ENCODE data around the gene TM2D1. TPM values are rescaled to one million over a fixed set of nuclear protein-coding genes. Genes with fewer than 3 reads are reported as not detected.
A peak's percentile ranks its signal among the peaks of the same experiment; 100 is the strongest.
"Not testable (repeated sequence)": the region's sequence is repeated elsewhere in the genome, so short reads cannot be mapped to it uniquely, and the experiment has no call there.

TM2D1 gene
- total RNA-seq, 1 donor from 2014 or later = 45.6 TPM

DNA sequence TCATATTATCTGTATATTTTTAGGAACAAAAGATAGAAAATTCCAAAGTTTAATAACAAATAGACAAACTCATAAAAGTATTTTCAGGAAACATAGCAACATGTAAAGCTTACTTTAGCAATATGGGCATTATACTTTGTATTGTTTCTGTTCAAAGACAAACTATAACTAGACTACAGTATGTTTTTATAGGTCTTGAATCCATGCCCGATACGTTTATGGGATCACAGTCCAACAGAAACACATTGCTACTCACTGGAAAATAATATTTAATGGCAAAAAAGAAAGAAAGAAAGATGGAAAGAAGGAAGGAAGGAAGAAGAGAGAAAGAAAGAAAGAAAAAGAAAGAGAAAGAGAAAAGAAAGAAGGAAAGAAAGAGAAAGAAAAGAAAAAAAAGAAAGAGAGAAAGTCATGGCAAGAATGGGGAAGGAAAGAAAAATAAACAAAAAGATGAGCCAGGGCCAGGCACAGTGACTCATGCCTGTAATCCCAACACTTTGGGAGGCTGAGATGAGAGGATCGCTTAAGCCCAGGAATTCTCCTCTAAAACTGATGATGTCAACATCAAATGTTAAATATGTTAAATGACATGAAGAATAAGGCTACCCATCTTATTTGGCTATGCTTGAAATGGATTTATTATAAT, 32.7 kb downstream of the TM2D1 start:
- Mint-ChIP-seq H3K27ac (ENCODE audit: unreplicated experiment) (peak overlapping the region; percentile 92), H3K36me3 (ENCODE audit: low read depth) (peaks cover 4% of the 10 kb centered on the region), H3K4me1 (ENCODE audit: low read depth) (peaks cover 9% of the 10 kb centered on the region), H3K27me3 (ENCODE audit: low read depth) (no peaks in the 10 kb centered on the region), H3K9me3 (ENCODE audit: low read depth) (no peaks in the 10 kb centered on the region), H3K4me3 (ENCODE audit: unreplicated experiment) (peak overlapping the region; percentile 43)
- TF ChIP-seq, protein P1, sequence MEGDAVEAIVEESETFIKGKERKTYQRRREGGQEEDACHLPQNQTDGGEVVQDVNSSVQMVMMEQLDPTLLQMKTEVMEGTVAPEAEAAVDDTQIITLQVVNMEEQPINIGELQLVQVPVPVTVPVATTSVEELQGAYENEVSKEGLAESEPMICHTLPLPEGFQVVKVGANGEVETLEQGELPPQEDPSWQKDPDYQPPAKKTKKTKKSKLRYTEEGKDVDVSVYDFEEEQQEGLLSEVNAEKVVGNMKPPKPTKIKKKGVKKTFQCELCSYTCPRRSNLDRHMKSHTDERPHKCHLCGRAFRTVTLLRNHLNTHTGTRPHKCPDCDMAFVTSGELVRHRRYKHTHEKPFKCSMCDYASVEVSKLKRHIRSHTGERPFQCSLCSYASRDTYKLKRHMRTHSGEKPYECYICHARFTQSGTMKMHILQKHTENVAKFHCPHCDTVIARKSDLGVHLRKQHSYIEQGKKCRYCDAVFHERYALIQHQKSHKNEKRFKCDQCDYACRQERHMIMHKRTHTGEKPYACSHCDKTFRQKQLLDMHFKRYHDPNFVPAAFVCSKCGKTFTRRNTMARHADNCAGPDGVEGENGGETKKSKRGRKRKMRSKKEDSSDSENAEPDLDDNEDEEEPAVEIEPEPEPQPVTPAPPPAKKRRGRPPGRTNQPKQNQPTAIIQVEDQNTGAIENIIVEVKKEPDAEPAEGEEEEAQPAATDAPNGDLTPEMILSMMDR (IDR thresholded peaks at IDR 0.05) = no peak
- no peak for DNase-seq (ENCODE audit: low spot score)

GRCh38 chr1:61687901-61688300, 37.0 kb downstream of the TM2D1 start:
- no peak overlapping the region for H3K4me3 Mint-ChIP-seq (ENCODE audit: unreplicated experiment)
- H3K27me3 Mint-ChIP-seq (ENCODE audit: low read depth) = no peaks in the 10 kb centered on the region
- no peak overlapping the region for H3K27ac Mint-ChIP-seq (ENCODE audit: unreplicated experiment)
- TF ChIP-seq, protein P1 (IDR thresholded peaks at IDR 0.05) = no peak
- H3K4me1 Mint-ChIP-seq (ENCODE audit: low read depth) = peaks cover 9% of the 10 kb centered on the region
- H3K36me3 Mint-ChIP-seq (ENCODE audit: low read depth) = peaks cover 6% of the 10 kb centered on the region
- no peak for DNase-seq (ENCODE audit: low spot score)
- no peaks in the 10 kb centered on the region for H3K9me3 Mint-ChIP-seq (ENCODE audit: low read depth)

DNA sequence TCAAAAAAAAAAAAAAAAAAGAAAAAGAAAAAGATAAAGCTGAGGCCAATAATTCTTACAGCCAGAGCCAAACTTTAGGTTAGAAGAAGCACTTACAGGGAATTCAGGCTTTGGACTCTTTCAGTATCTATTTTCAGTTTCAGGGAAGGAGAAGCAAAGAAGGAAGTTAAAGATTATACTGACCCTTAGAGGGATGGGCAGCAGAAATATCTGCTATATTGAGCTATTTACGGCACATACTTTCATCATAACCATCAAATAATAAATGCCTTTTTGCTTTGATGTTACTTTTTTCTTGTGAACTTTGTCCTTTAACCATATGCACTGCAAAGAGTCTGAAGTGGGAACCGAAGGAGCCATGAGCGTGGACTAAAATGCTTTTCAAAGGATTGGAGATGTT, 42.0 kb downstream of the TM2D1 start:
- TF ChIP-seq, protein P1 (IDR thresholded peaks at IDR 0.05) = no peak
- H3K4me1 Mint-ChIP-seq (ENCODE audit: low read depth) = no peaks in the 10 kb centered on the region
- no peak overlapping the region for H3K27ac Mint-ChIP-seq (ENCODE audit: unreplicated experiment)
- peaks cover 15% of the 10 kb centered on the region for H3K36me3 Mint-ChIP-seq (ENCODE audit: low read depth)
- H3K9me3 Mint-ChIP-seq (ENCODE audit: low read depth) = no peaks in the 10 kb centered on the region
- no peaks in the 10 kb centered on the region for H3K27me3 Mint-ChIP-seq (ENCODE audit: low read depth)
- H3K4me3 Mint-ChIP-seq (ENCODE audit: unreplicated experiment) = no peak overlapping the region
- no peak for DNase-seq (ENCODE audit: low spot score)

DNA sequence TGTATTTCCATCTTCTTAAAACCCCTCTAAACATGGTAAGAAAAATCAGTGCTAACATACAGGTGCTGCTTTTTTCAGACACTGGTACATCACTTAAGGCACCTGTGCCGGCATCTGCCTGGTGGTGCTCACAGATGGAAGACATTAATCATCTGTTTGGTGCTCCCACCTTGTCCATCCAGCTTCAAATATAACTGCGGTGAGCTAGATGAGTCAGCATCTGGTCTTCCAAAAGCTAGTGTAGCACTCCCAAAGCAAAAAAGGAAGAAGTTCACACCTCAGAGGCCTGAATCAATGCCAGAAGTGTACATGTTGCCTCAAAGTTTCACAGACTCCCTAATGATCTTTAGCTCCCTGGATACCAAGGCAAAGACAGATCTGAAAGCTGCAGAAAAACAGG, 44.4 kb downstream of the TM2D1 start:
- Mint-ChIP-seq H3K27me3 (ENCODE audit: low read depth) (no peaks in the 10 kb centered on the region), H3K9me3 (ENCODE audit: low read depth) (no peaks in the 10 kb centered on the region), H3K4me1 (ENCODE audit: low read depth) (no peaks in the 10 kb centered on the region), H3K36me3 (ENCODE audit: low read depth) (peaks cover 15% of the 10 kb centered on the region), H3K4me3 (ENCODE audit: unreplicated experiment) (no peak overlapping the region), H3K27ac (ENCODE audit: unreplicated experiment) (no peak overlapping the region)
- DNase-seq (ENCODE audit: low spot score) = no peak
- TF ChIP-seq, protein P1 (IDR thresholded peaks at IDR 0.05) = no peak

DNA sequence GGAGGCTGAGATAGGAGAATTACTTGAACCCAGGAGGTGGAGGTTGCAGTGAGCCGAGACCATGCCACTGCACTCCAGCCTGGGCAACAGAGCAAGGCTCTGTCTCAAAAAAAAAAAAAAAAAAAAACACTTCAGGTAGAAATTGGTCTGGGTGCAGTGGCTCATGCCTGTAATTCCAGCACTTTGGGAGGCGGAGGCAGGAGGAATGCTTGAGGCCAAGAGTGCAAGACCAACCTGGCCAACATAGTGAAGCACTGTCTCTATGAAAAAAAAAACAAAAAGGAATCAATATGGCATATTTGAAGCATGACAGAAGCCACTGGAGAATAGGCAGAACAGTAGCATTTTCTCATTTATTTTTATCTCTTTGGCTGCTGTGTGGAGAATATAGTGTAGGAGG, 48.1 kb downstream of the TM2D1 start:
- DNase-seq (ENCODE audit: low spot score); H3K4me3 Mint-ChIP-seq (ENCODE audit: unreplicated experiment); H3K9me3 Mint-ChIP-seq (ENCODE audit: low read depth); H3K36me3 Mint-ChIP-seq (ENCODE audit: low read depth); H3K4me1 Mint-ChIP-seq (ENCODE audit: low read depth); H3K27ac Mint-ChIP-seq (ENCODE audit: unreplicated experiment); H3K27me3 Mint-ChIP-seq (ENCODE audit: low read depth): not testable (repeated sequence)

DNA sequence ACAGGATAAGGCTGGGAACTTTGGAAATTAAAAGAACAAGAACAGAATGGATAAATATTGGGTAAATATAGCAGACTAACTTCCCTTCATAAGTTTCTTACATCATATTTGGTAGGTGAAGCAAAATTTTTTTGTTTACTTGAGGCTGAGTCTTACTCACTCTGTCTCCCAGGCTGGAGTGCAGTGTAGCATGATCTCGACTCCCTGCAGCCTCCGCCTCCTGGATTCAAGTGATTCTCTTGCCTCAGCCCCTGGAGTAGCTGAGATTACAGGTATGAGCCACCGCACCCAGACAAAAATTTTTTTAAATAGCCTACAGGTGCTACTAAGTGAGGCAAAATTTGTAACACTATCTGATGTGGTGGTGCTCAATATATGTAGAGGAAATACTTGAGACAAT, 50.7 kb downstream of the TM2D1 start:
- H3K27me3 Mint-ChIP-seq (ENCODE audit: low read depth) = no peaks in the 10 kb centered on the region
- H3K4me1 Mint-ChIP-seq (ENCODE audit: low read depth) = peaks cover 8% of the 10 kb centered on the region
- H3K9me3 Mint-ChIP-seq (ENCODE audit: low read depth) = no peaks in the 10 kb centered on the region
- no peak for DNase-seq (ENCODE audit: low spot score)
- no peak overlapping the region for H3K27ac Mint-ChIP-seq (ENCODE audit: unreplicated experiment)
- TF ChIP-seq, protein P1 (IDR thresholded peaks at IDR 0.05) = no peak
- no peak overlapping the region for H3K4me3 Mint-ChIP-seq (ENCODE audit: unreplicated experiment)
- no peaks in the 10 kb centered on the region for H3K36me3 Mint-ChIP-seq (ENCODE audit: low read depth)

Data from chondrocyte (in vitro differentiated cells).